Measurements from ENCODE around the gene EPN3.

The EPN3 gene

DNA sequence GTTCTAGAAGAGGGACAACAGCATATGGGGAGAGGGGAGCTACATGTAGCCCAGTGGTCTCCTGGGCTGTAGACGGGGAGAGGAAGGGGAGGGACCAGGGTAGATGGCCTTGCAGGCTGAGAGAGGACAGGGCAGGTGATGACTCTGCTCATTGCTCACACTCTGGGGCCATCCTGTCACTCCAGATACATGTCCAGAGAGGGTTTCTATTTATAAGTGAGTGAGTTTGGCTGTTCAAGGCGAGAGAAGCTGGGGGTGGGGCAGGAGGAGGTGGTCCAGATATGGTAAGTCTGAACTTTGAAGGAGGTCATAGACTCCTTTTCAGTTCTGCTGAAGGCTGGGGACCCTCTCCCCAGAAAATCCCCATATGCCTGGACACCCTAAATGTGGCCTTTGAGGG lies 50.2 kb downstream of the EPN3 start:
- H3K4me1 ChIP-seq (ENCODE audit: insufficient read depth, low read length, poor library complexity, severe bottlenecking): no peaks in the 10 kb centered on the region
- no peaks in the 10 kb centered on the region for H3K9me2 ChIP-seq (replicated peaks; ENCODE audit: low read depth, low read length)
- no peak overlapping the region for H2AFZ ChIP-seq (ENCODE audit: low read length)
- no peaks in the 10 kb centered on the region for H4K20me1 ChIP-seq (ENCODE audit: insufficient read depth, low read length, poor library complexity, severe bottlenecking)
- H3K27me3 ChIP-seq (ENCODE audit: insufficient read depth, low read length, poor library complexity, severe bottlenecking): no peaks in the 10 kb centered on the region
- H3K36me3 ChIP-seq (ENCODE audit: insufficient read depth, low read length): no peaks in the 10 kb centered on the region
- no peak overlapping the region for H3K4me2 ChIP-seq (ENCODE audit: low read depth, low read length, poor library complexity, severe bottlenecking)
- H3K4me3 ChIP-seq (ENCODE audit: low read length, poor library complexity, severe bottlenecking): no peak overlapping the region
- H3F3A ChIP-seq (ENCODE audit: low read depth): no peaks in the 10 kb centered on the region
- H3K79me2 ChIP-seq (ENCODE audit: insufficient read depth, low read length): no peaks in the 10 kb centered on the region
- H3K9ac ChIP-seq (ENCODE audit: low read depth, low read length, poor library complexity, severe bottlenecking): no peak overlapping the region
- TF ChIP-seq EZH2phosphoT487 (IDR thresholded peaks at IDR 0.05; ENCODE audit: borderline replicate concordance): no peak
- TF ChIP-seq, protein P1, sequence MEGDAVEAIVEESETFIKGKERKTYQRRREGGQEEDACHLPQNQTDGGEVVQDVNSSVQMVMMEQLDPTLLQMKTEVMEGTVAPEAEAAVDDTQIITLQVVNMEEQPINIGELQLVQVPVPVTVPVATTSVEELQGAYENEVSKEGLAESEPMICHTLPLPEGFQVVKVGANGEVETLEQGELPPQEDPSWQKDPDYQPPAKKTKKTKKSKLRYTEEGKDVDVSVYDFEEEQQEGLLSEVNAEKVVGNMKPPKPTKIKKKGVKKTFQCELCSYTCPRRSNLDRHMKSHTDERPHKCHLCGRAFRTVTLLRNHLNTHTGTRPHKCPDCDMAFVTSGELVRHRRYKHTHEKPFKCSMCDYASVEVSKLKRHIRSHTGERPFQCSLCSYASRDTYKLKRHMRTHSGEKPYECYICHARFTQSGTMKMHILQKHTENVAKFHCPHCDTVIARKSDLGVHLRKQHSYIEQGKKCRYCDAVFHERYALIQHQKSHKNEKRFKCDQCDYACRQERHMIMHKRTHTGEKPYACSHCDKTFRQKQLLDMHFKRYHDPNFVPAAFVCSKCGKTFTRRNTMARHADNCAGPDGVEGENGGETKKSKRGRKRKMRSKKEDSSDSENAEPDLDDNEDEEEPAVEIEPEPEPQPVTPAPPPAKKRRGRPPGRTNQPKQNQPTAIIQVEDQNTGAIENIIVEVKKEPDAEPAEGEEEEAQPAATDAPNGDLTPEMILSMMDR (conservative IDR thresholded peaks at IDR 0.05; ENCODE audit: low read length): no peak
- H3K9me3 ChIP-seq (ENCODE audit: insufficient read depth, low read depth, low read length): no peaks in the 10 kb centered on the region

GRCh38 chr17:50583641-50584040 lies 51.1 kb downstream of the EPN3 start:
- Histone ChIP-seq H3K4me2 (ENCODE audit: low read depth, low read length, poor library complexity, severe bottlenecking) (no peak overlapping the region), H3K9me3 (ENCODE audit: insufficient read depth, low read depth, low read length) (no peaks in the 10 kb centered on the region), H3K4me3 (ENCODE audit: low read length, poor library complexity, severe bottlenecking) (no peak overlapping the region), H4K20me1 (ENCODE audit: insufficient read depth, low read length, poor library complexity, severe bottlenecking) (no peaks in the 10 kb centered on the region), H3K9me2 (replicated peaks; ENCODE audit: low read depth, low read length) (no peaks in the 10 kb centered on the region), H3K4me1 (ENCODE audit: insufficient read depth, low read length, poor library complexity, severe bottlenecking) (no peaks in the 10 kb centered on the region), H3K79me2 (ENCODE audit: insufficient read depth, low read length) (no peaks in the 10 kb centered on the region), H3F3A (ENCODE audit: low read depth) (no peaks in the 10 kb centered on the region), H3K27me3 (ENCODE audit: insufficient read depth, low read length, poor library complexity, severe bottlenecking) (no peaks in the 10 kb centered on the region), H3K36me3 (ENCODE audit: insufficient read depth, low read length) (no peaks in the 10 kb centered on the region), H3K9ac (ENCODE audit: low read depth, low read length, poor library complexity, severe bottlenecking) (no peak overlapping the region), H2AFZ (ENCODE audit: low read length) (no peak overlapping the region)
- TF ChIP-seq, protein P1 (conservative IDR thresholded peaks at IDR 0.05; ENCODE audit: low read length): no peak
- no peak for TF ChIP-seq EZH2phosphoT487 (IDR thresholded peaks at IDR 0.05; ENCODE audit: borderline replicate concordance)

DNA sequence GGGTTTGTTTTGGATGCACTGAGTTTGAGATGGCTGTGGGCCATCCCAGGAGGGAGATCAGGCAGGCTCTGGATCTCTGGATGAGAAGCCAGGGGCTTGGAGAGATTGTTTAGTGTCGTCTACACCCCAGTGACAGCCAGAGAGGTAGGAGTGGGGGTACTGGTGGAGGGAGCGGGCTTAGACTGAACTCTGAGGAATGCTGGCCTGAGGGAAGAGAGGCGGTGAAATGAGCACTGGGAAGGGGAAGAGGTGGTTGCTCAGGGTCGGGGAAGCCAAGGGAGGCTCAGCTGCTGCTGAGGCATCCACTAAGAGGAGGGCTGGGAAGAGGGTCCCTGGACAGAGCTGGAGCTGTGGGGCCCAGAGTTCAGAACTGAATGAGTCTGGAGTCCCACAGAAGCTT lies 51.6 kb downstream of the EPN3 start:
- TF ChIP-seq, protein P1 (conservative IDR thresholded peaks at IDR 0.05; ENCODE audit: low read length): no peak
- TF ChIP-seq EZH2phosphoT487 (IDR thresholded peaks at IDR 0.05; ENCODE audit: borderline replicate concordance): no peak
- Histone ChIP-seq H3K79me2 (ENCODE audit: insufficient read depth, low read length) (no peaks in the 10 kb centered on the region), H3K4me3 (ENCODE audit: low read length, poor library complexity, severe bottlenecking) (no peak overlapping the region), H3K4me1 (ENCODE audit: insufficient read depth, low read length, poor library complexity, severe bottlenecking) (no peaks in the 10 kb centered on the region), H3K27me3 (ENCODE audit: insufficient read depth, low read length, poor library complexity, severe bottlenecking) (no peaks in the 10 kb centered on the region), H3K36me3 (ENCODE audit: insufficient read depth, low read length) (no peaks in the 10 kb centered on the region), H3K9ac (ENCODE audit: low read depth, low read length, poor library complexity, severe bottlenecking) (no peak overlapping the region), H3F3A (ENCODE audit: low read depth) (no peaks in the 10 kb centered on the region), H3K9me2 (replicated peaks; ENCODE audit: low read depth, low read length) (no peaks in the 10 kb centered on the region), H2AFZ (ENCODE audit: low read length) (no peak overlapping the region), H4K20me1 (ENCODE audit: insufficient read depth, low read length, poor library complexity, severe bottlenecking) (no peaks in the 10 kb centered on the region), H3K4me2 (ENCODE audit: low read depth, low read length, poor library complexity, severe bottlenecking) (no peak overlapping the region), H3K9me3 (ENCODE audit: insufficient read depth, low read depth, low read length) (no peaks in the 10 kb centered on the region)

Data from Loucy (cell line).